H1 (cell line): ENCODE measurements around the gene MRPS15. TPM values are rescaled to one million over a fixed set of nuclear protein-coding genes. Genes with fewer than 3 reads are reported as not detected.

Experiments used
- CTCF ChIA-PET: fragments of 300-600 bp; sonication (Branson Sonifier 250); formaldehyde crosslinking; loops from one replicate; lab custom pipeline; 2021; ENCODE audit not compliant: partially characterized antibody; lab: Charles Lee
- POLR2A ChIA-PET: fragments of 300-600 bp; sonication (Branson Sonifier 250); formaldehyde crosslinking; loops from one replicate; lab custom pipeline; 2021; ENCODE audit warnings: inconsistent platforms; ENCODE audit not compliant: partially characterized antibody; lab: Charles Lee
- DNase-seq, 2 experiments: peaks; one replicate each; pipeline versions ENCODE4 v3.0.0 to v3.0.0-alpha.2; 2010 to 2022; ENCODE audit warnings: low spot score in 2 of 2, low read depth in 1 of 2, mixed read lengths in 1 of 2
- FAIRE-seq: peaks from 2 replicates; lab custom pipeline; 2011; peaks lifted over from hg19 to GRCh38; lab: Jason Lieb, UNC
- H2AFZ ChIP-seq: 2 replicates; pipeline ENCODE4 v1.8.1; 2012; ENCODE audit warnings: low read length, inconsistent platforms
- H2AK5ac ChIP-seq: 2 replicates; pipeline ENCODE4 v1.6.1; 2013; ENCODE audit warnings: low read depth, low read length
- H2BK120ac ChIP-seq: replicated peaks from 2 replicates; pipeline ENCODE3; 2013; ENCODE audit warnings: low read depth, low read length, inconsistent platforms
- H2BK12ac ChIP-seq: 2 replicates; pipeline ENCODE4 v1.6.1; 2013; ENCODE audit warnings: low read depth, low read length
- H2BK15ac ChIP-seq: 2 replicates; pipeline ENCODE4 v1.6.1; 2013; ENCODE audit warnings: low read length
- H2BK20ac ChIP-seq: 2 replicates; pipeline ENCODE4 v1.6.1; 2013; ENCODE audit warnings: low read length
- H2BK5ac ChIP-seq: 2 replicates; pipeline ENCODE4 v1.6.1; 2013; ENCODE audit warnings: low read depth, low read length
- H3K14ac ChIP-seq: 2 replicates; pipeline ENCODE4 v1.6.1; 2013; ENCODE audit warnings: inconsistent platforms; ENCODE audit not compliant: insufficient read length
- H3K18ac ChIP-seq: 2 replicates; pipeline ENCODE4 v1.6.1; 2013; ENCODE audit warnings: low read length; ENCODE audit errors: extremely low read depth
- H3K23ac ChIP-seq: 2 replicates; pipeline ENCODE4 v1.6.1; 2013; ENCODE audit warnings: inconsistent platforms; ENCODE audit not compliant: insufficient read length
- H3K23me2 ChIP-seq: 2 replicates; pipeline ENCODE4 v1.6.1; 2013; ENCODE audit warnings: low read depth, low read length
- H3K27ac ChIP-seq: 2 replicates; pipeline ENCODE4 v1.6.1; 2011; ENCODE audit warnings: low read depth, low read length, inconsistent platforms
- H3K27me3 ChIP-seq, 4 experiments: replicated peaks in 1 of 4; 1 replicate in 1 of 4; 2 replicates in 3 of 4; pipeline versions ENCODE4 v1.6.1 to v1.8.1; 2011 to 2013; ENCODE audit warnings: low read length in 3 of 4, mild to moderate bottlenecking in 3 of 4, inconsistent platforms in 2 of 4, mixed read lengths in 2 of 4, moderate library complexity in 1 of 4; ENCODE audit not compliant: control insufficient read depth in 3 of 4, insufficient read depth in 3 of 4; ENCODE audit errors: extremely low read depth in 1 of 4
- H3K36me3 ChIP-seq, 4 experiments: 2 replicates each; pipeline versions ENCODE4 v1.6.1 to v1.8.1; 2011 to 2013; ENCODE audit warnings: mild to moderate bottlenecking in 4 of 4, low read length in 3 of 4, moderate library complexity in 2 of 4, control low read depth in 1 of 4, inconsistent platforms in 1 of 4; ENCODE audit not compliant: insufficient read depth in 4 of 4, control insufficient read depth in 2 of 4
- H3K4ac ChIP-seq: replicated peaks from 2 replicates; pipeline ENCODE3; 2013; ENCODE audit warnings: low read length, low read depth, mixed read lengths, inconsistent platforms; ENCODE audit not compliant: insufficient read length
- H3K4me1 ChIP-seq, 4 experiments: replicated peaks in 1 of 4; 1 replicate in 1 of 4; 2 replicates in 3 of 4; pipeline versions ENCODE4 v1.6.1 to v1.8.1; 2011 to 2013; ENCODE audit warnings: low read length in 3 of 4, inconsistent platforms in 2 of 4, mixed read lengths in 1 of 4; ENCODE audit not compliant: insufficient read depth in 4 of 4, control insufficient read depth in 3 of 4
- H3K4me2 ChIP-seq, 2 experiments: 2 replicates each; pipeline versions ENCODE4 v1.6.1 to v1.8.1; 2011 to 2013; ENCODE audit warnings: low read depth in 2 of 2, low read length in 2 of 2, control low read depth in 1 of 2, inconsistent platforms in 1 of 2, mild to moderate bottlenecking in 1 of 2; ENCODE audit not compliant: insufficient read depth in 1 of 2
- H3K4me3 ChIP-seq, 4 experiments: fragments of 200-600, 300-600 bp in 1 of 4; sonication (generic), shearing (Covaris generic), sonication (Bioruptor Twin) in 1 of 4; 2 replicates each; pipeline versions ENCODE4 v1.5.1 to v1.8.1; 2011 to 2016; ENCODE audit warnings: low read length in 4 of 4, low read depth in 3 of 4, control low read depth in 2 of 4, inconsistent platforms in 2 of 4, mild to moderate bottlenecking in 2 of 4, mixed read lengths in 1 of 4, moderate library complexity in 1 of 4; ENCODE audit not compliant: insufficient read depth in 2 of 4; ENCODE audit errors: extremely low read depth in 1 of 4
- H3K56ac ChIP-seq: replicated peaks from 2 replicates; pipeline ENCODE3; 2013; ENCODE audit warnings: low read depth, mild to moderate bottlenecking, mixed read lengths, low read length, inconsistent platforms; ENCODE audit not compliant: insufficient read length
- H3K79me1 ChIP-seq: 2 replicates; pipeline ENCODE4 v1.6.1; 2013; ENCODE audit warnings: low read depth, low read length, control low read depth
- H3K79me2 ChIP-seq, 2 experiments: 2 replicates each; pipeline versions ENCODE4 v1.6.1 to v1.8.1; 2012 to 2013; ENCODE audit warnings: low read length in 2 of 2, mild to moderate bottlenecking in 2 of 2, inconsistent platforms in 1 of 2; ENCODE audit not compliant: insufficient read depth in 2 of 2, control insufficient read depth in 1 of 2
- H3K9ac ChIP-seq, 4 experiments: replicated peaks in 1 of 4; 1 replicate in 1 of 4; 2 replicates in 3 of 4; pipeline versions ENCODE4 v1.6.1 to v1.8.1; 2011 to 2013; ENCODE audit warnings: low read depth in 3 of 4, low read length in 3 of 4, control low read depth in 2 of 4, mild to moderate bottlenecking in 2 of 4, moderate library complexity in 2 of 4, inconsistent platforms in 1 of 4; ENCODE audit errors: extremely low read depth in 1 of 4
- H3K9me3 ChIP-seq, 2 experiments: 2 replicates each; pipeline versions ENCODE4 v1.6.1 to v1.8.1; 2012 to 2013; ENCODE audit warnings: mild to moderate bottlenecking in 2 of 2, moderate library complexity in 2 of 2, control low read depth in 1 of 2, inconsistent platforms in 1 of 2, low read depth in 1 of 2, low read length in 1 of 2, mixed read lengths in 1 of 2; ENCODE audit not compliant: insufficient read depth in 2 of 2
- H4K20me1 ChIP-seq, 2 experiments: replicated peaks in 1 of 2; 2 replicates each; pipeline versions ENCODE3 to v1.8.1; 2011 to 2013; ENCODE audit warnings: inconsistent platforms in 2 of 2, low read length in 2 of 2, mild to moderate bottlenecking in 1 of 2; ENCODE audit not compliant: insufficient read depth in 2 of 2, control insufficient read depth in 1 of 2
- H4K5ac ChIP-seq: 2 replicates; pipeline ENCODE4 v1.6.1; 2013; ENCODE audit warnings: low read length, low read depth, mixed read lengths, inconsistent platforms; ENCODE audit not compliant: insufficient read length
- H4K8ac ChIP-seq: 2 replicates; pipeline ENCODE4 v1.8.0; 2013; ENCODE audit warnings: mild to moderate bottlenecking, moderate library complexity, low read length, inconsistent platforms; ENCODE audit not compliant: insufficient read depth; ENCODE audit errors: extremely low read depth
- H4K91ac ChIP-seq: replicated peaks from 2 replicates; pipeline ENCODE3; 2013; ENCODE audit warnings: low read length, mixed read lengths, inconsistent platforms; ENCODE audit not compliant: insufficient read length
- ASH2L ChIP-seq: fragments of 200-600, 300-600 bp; sonication (generic); IDR thresholded peaks from one replicate; pipeline ENCODE4 v1.7.1; 2017; ENCODE audit warnings: low read length
- BACH1 ChIP-seq: IDR thresholded peaks from 2 replicates; pipeline ENCODE4 v1.6.1; 2012; ENCODE audit warnings: low read length, improper control_type of control experiment
- BCL11A ChIP-seq, 2 experiments: IDR thresholded peaks; one replicate each; pipeline ENCODE4 v1.6.1; 2011; ENCODE audit warnings: low read depth in 2 of 2, low read length in 2 of 2, mild to moderate bottlenecking in 2 of 2
- CREB1 ChIP-seq: IDR thresholded peaks from 2 replicates; pipeline ENCODE4 v1.6.1; 2012; ENCODE audit warnings: inconsistent platforms
- EP300 ChIP-seq, 2 experiments: IDR thresholded peaks; 1 replicate in 1 of 2; 2 replicates in 1 of 2; pipeline ENCODE4 v1.6.1; 2011 to 2012; ENCODE audit warnings: low read depth in 2 of 2, low read length in 2 of 2, mild to moderate bottlenecking in 2 of 2, borderline replicate concordance in 1 of 2, inconsistent platforms in 1 of 2, moderate library complexity in 1 of 2
- GTF2F1 ChIP-seq: IDR thresholded peaks from 2 replicates; pipeline ENCODE4 v1.6.1; 2012; ENCODE audit warnings: low read depth, low read length, improper control_type of control experiment, borderline replicate concordance
- KDM1A ChIP-seq: fragments of 200-600, 300-600 bp; sonication (generic); IDR thresholded peaks from 2 replicates; pipeline ENCODE4 v1.7.1; 2016; ENCODE audit warnings: mild to moderate bottlenecking, low read length, borderline replicate concordance
- POU5F1 ChIP-seq: IDR thresholded peaks from 2 replicates; pipeline ENCODE4 v1.6.1; 2011; ENCODE audit warnings: low read depth, mild to moderate bottlenecking, low read length, moderate library complexity
- RNF2 ChIP-seq: fragments of 200-900, 300-1000 bp; sonication (generic); IDR thresholded peaks from 2 replicates; pipeline ENCODE4 v1.7.1; 2016; ENCODE audit warnings: borderline replicate concordance, low read depth, mild to moderate bottlenecking, antibody characterized with exemption, low read length; ENCODE audit not compliant: poor library complexity, severe bottlenecking; ENCODE audit errors: missing control alignments
- SAP30 ChIP-seq: fragments of 300-600 bp; sonication (generic); IDR thresholded peaks from 2 replicates; pipeline ENCODE4 v1.7.1; 2012; ENCODE audit warnings: low read length, moderate library complexity, mild to moderate bottlenecking, inconsistent platforms; ENCODE audit not compliant: insufficient read depth, insufficient replicate concordance
- YY1 ChIP-seq: IDR thresholded peaks from 2 replicates; pipeline ENCODE4 v1.6.1; 2011; ENCODE audit warnings: low read depth, mild to moderate bottlenecking, low read length
- WGBS, 2 experiments: shearing (Covaris generic) in 1 of 2; methylation state at CpG; one replicate each; pipeline versions ENCODE4 v1.1.6 to v1.1.7; 2013 to 2015; ENCODE audit warnings: low lambda C conversion rate in 2 of 2, mixed read lengths in 2 of 2, inconsistent platforms in 1 of 2, low coverage in 1 of 2, missing lambda C conversion rate in 1 of 2; ENCODE audit not compliant: insufficient replicate concordance in 2 of 2, insufficient coverage in 1 of 2, insufficient read length in 1 of 2; ENCODE audit errors: extremely low coverage in 1 of 2, missing lambda C conversion rate in 1 of 2; 5-methylcytosine and 5-hydroxymethylcytosine counted together
- polyA plus RNA-seq, 7 experiments: library from polyadenylated mRNA; depleted of rRNA in 3 of 7; stranded (reverse) in 5 of 7; unstranded in 2 of 7; fragments of >200 nt in 5 of 7; fragments of 200-250 nt in 2 of 7; gene quantifications; 1 replicate in 5 of 7; 2 replicates in 1 of 7; 4 replicates in 1 of 7; pipeline versions ENCODE4 v1.2.1 to v1.2.3, GENCODE V29; 2011 to 2013; ENCODE audit warnings: missing spikeins in 2 of 7, mixed read lengths in 2 of 7
- total RNA-seq: library from RNA; stranded (reverse); fragmentation: NEBNext Ultra II Directional; extraction: Animal tissue kit (Norgen Biotek cat#: 25700); gene quantifications from 2 replicates; pipeline ENCODE4 v1.2.1, GENCODE V29; 2021
- TF ChIP-seq, protein P1 (sequence below): IDR thresholded peaks from 2 replicates; pipeline ENCODE4 v1.6.1; 2011; ENCODE audit warnings: low read depth, mild to moderate bottlenecking, low read length; ENCODE audit not compliant: insufficient read depth
- TF ChIP-seq, protein P2 (sequence below): IDR thresholded peaks from 2 replicates; pipeline ENCODE4 v1.6.1; 2012; ENCODE audit warnings: inconsistent platforms

MRPS15 gene
- total and polyA plus RNA-seq, 2 of the 8 experiments (the other 6 are each of a cell fraction or from before 2014, with no cell fraction given) = 53.6 to 129 TPM

DNA sequence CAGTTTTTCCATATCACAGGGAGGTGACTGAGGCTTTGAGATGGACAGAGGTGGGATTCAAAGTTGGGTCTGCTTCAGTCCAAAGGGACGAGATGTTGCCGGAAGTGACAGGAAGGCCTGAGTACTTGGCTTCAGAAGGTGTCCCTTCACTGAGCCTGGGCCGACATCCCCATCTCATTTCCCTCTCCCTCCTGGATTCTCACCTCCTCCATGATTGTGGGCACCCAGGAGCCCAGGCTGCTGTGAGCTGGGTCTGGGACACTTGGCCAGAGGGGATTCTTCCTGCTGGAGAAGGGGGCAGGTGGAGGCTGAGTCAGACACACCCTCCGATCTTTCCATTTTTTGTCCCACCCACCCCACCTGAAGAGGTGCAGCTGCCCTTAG, 2.8 kb upstream of the MRPS15 start:
- ChIA-PET CTCF (interaction anchor here (1.5 kb wide), 2 partner anchors 47 to 49 kb away, joined by 4 to 5 read pairs; no protein-coding TSS in a partner anchor), POLR2A (no interaction called here)
- no peak overlapping the region for H2BK120ac ChIP-seq
- H3K4me3 ChIP-seq = no peak overlapping the region
- no peak overlapping the region for H4K91ac ChIP-seq
- H3K56ac ChIP-seq = no peak overlapping the region
- no peaks in the 10 kb centered on the region for H3K9me3 ChIP-seq
- H3K4ac ChIP-seq = no peak overlapping the region
- H3K79me2 ChIP-seq = peaks cover 0 to 11% of the 10 kb centered on the region in 2 experiments; a peak in 2 of 4 replicates
- peaks cover 2 to 28% (median 21%) of the 10 kb centered on the region in 4 experiments for H3K27me3 ChIP-seq
- no peak for FAIRE-seq
- no peak overlapping the region for H2BK12ac ChIP-seq
- peaks cover 0 to 1% of the 10 kb centered on the region in 2 experiments for H4K20me1 ChIP-seq
- H3K23me2 ChIP-seq = peaks cover 4% of the 10 kb centered on the region; the same call in 1 of the 2 replicates
- DNase-seq = no peak
- 82% methylated on average over 4 of the region's 4 CpGs; no CpG with 5 or more reads in 1 of the 2 experiments for WGBS, 2 experiments
- H3K4me2 ChIP-seq = no peak overlapping the region
- no peak overlapping the region for H2AK5ac ChIP-seq
- H3K23ac ChIP-seq = no peak overlapping the region
- no peak overlapping the region for H3K27ac ChIP-seq
- H3K79me1 ChIP-seq = peaks cover 5% of the 10 kb centered on the region
- no peak overlapping the region for H2BK15ac ChIP-seq
- no peak overlapping the region for H4K8ac ChIP-seq
- H3K14ac ChIP-seq = no peak overlapping the region
- peaks cover 0 to 3% (median 0%) of the 10 kb centered on the region in 4 experiments; a peak in 2 of 7 replicates for H3K4me1 ChIP-seq
- peaks cover 0 to 5% (median under 1%) of the 10 kb centered on the region in 4 experiments; a peak in 2 of 8 replicates for H3K36me3 ChIP-seq
- H2BK5ac ChIP-seq = no peak overlapping the region
- H3K9ac ChIP-seq = no peak overlapping the region
- H2BK20ac ChIP-seq = no peak overlapping the region
- H4K5ac ChIP-seq = no peak overlapping the region
- H2AFZ ChIP-seq = no peak overlapping the region
- no peak overlapping the region for H3K18ac ChIP-seq
- TF ChIP-seq, protein P1, sequence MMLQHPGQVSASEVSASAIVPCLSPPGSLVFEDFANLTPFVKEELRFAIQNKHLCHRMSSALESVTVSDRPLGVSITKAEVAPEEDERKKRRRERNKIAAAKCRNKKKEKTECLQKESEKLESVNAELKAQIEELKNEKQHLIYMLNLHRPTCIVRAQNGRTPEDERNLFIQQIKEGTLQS = no peak
- TF ChIP-seq YY1 (no peak), ASH2L (no peak), EP300 (IDR thresholded peaks at IDR 0.05; ENCODE audit: borderline replicate concordance in 1 of 2, low read depth in 2 of 2, low read length in 2 of 2) (no peak), SAP30 (no peak), POU5F1 (no peak), BACH1 (no peak), GTF2F1 (no peak), CREB1 (no peak), KDM1A (no peak), BCL11A (IDR thresholded peaks at IDR 0.05; ENCODE audit: low read depth in 2 of 2, low read length in 2 of 2) (no peak), RNF2 (no peak)
- TF ChIP-seq, protein P2, sequence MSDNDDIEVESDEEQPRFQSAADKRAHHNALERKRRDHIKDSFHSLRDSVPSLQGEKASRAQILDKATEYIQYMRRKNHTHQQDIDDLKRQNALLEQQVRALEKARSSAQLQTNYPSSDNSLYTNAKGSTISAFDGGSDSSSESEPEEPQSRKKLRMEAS = no peak
